ENCODE data around the gene TBX6. TPM values are rescaled to one million over a fixed set of nuclear protein-coding genes. Genes with fewer than 3 reads are reported as not detected.

TBX6 gene
- total RNA-seq, 2 donors from 2014 or later = 1.8 to 2.6 TPM

DNA sequence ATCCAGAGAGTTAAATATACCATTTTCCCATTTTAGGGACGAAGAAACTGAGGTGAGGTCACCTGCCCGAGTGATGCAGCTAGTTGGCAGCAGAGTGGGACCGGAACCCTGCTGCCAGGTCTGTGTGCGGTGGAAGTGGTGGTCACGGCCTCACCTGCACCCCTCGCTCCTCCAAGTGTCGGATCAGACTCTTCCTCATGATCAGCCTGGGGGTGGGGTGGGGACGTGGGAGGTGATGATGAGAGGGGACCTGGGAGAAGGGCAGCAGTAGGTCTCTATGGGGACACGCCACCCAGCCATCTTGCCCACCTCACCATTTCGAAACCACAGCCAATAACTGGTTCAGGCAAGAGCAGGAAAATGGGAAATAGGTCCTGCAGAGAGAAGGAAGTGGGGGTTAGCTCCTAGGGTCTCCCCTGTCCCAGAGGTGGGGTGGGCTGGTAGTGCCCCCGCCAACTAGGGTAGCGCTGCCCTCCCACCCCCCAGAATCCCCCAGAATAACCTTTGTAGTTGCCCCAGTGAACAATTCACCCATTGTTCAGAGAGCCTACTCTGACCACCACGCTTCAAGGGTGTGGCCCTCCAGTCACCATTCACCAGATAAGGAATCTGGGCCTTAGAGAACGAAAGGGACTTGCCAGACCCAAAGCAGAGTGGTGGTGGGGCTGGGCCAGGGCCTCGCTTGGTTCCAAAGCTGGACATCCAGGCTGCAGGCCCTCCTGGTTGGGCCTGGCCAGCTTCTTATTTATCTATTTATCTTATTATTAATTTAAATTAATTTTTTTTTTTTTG is 16.5 kb upstream of the TBX6 start:
- no peaks in the 10 kb centered on the region for H3K27me3 ChIP-seq
- DNase-seq (no peak), ATAC-seq (no peak)
- no peaks in the 10 kb centered on the region for H3K4me1 ChIP-seq
- H3K4me3 ChIP-seq = no peak overlapping the region
- WGBS, 2 donors = 91 to 97% methylated on average over 8 to 13 of the region's 15 CpGs
- TF ChIP-seq, protein P1, sequence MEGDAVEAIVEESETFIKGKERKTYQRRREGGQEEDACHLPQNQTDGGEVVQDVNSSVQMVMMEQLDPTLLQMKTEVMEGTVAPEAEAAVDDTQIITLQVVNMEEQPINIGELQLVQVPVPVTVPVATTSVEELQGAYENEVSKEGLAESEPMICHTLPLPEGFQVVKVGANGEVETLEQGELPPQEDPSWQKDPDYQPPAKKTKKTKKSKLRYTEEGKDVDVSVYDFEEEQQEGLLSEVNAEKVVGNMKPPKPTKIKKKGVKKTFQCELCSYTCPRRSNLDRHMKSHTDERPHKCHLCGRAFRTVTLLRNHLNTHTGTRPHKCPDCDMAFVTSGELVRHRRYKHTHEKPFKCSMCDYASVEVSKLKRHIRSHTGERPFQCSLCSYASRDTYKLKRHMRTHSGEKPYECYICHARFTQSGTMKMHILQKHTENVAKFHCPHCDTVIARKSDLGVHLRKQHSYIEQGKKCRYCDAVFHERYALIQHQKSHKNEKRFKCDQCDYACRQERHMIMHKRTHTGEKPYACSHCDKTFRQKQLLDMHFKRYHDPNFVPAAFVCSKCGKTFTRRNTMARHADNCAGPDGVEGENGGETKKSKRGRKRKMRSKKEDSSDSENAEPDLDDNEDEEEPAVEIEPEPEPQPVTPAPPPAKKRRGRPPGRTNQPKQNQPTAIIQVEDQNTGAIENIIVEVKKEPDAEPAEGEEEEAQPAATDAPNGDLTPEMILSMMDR (IDR thresholded peaks at IDR 0.05) = no peak
- TF ChIP-seq POLR2A (IDR thresholded peaks at IDR 0.05) = no peak
- H3K36me3 ChIP-seq (replicated peaks in 1 of 2; ENCODE audit: insufficient read depth in 1 of 2, low read depth in 2 of 2) = no peaks in the 10 kb centered on the region
- no peak overlapping the region for H3K27ac ChIP-seq
- no peaks in the 10 kb centered on the region for H3K9me3 ChIP-seq
- intact Hi-C loops (cut with DNase I) = no loop called here

DNA sequence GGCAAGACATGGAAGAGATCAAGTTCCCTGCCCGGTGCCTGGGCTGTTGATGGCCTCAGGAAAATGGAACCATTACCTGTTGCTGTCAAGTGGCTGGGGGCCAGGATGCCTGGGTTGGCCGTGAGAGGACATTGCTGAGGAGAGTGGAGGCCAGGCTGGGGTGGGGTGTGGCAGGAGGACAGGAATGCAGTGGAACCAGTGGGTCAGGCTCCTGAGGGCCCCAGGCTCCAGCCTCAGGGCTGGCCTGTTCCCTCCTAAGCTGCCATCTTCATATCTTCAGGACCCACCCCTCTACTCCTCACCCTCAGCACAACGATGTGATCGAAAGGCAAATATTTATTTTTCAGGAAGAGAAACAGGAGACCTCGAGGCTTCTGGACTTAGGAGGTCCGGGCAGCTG is 12.8 kb upstream of the TBX6 start:
- no peak overlapping the region for H3K4me3 ChIP-seq
- no peak overlapping the region for H3K27ac ChIP-seq
- intact Hi-C loops (cut with DNase I) = no loop called here
- H3K9me3 ChIP-seq = no peaks in the 10 kb centered on the region
- no peaks in the 10 kb centered on the region for H3K27me3 ChIP-seq
- TF ChIP-seq, protein P1 (IDR thresholded peaks at IDR 0.05) = no peak
- TF ChIP-seq POLR2A (IDR thresholded peaks at IDR 0.05) = no peak
- H3K4me1 ChIP-seq = no peaks in the 10 kb centered on the region
- H3K36me3 ChIP-seq (replicated peaks in 1 of 2; ENCODE audit: insufficient read depth in 1 of 2, low read depth in 2 of 2) = no peaks in the 10 kb centered on the region
- DNase-seq (no peak), ATAC-seq (no peak)
- WGBS, 2 donors = 52 to 58% methylated on average over 6 of the region's 6 CpGs

DNA sequence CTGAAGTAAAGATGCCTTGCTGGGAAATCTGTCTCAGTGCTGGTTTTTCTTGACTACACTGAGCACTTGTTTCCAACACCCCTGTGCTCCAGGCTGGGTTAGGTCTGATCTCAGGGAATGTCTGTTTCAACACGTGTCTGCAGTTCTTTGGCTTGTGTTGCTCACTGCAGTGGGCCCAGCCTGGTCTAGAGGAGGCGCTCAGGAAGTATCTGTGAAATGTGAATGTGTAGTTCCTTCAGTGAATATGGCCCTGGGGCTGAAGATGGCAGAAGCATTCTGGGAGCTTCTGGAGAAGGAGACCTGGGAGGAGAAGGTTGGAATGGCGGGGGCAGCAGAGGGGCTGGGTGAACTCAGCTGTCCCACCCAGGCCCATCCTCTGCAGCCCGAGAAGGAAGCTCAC is 12.4 kb upstream of the TBX6 start:
- intact Hi-C loops (cut with DNase I) = no loop called here
- Histone ChIP-seq H3K36me3 (replicated peaks in 1 of 2; ENCODE audit: insufficient read depth in 1 of 2, low read depth in 2 of 2) (no peaks in the 10 kb centered on the region), H3K27me3 (no peaks in the 10 kb centered on the region), H3K9me3 (no peaks in the 10 kb centered on the region), H3K4me1 (no peaks in the 10 kb centered on the region), H3K4me3 (no peak overlapping the region), H3K27ac (no peak overlapping the region)
- ATAC-seq (no peak), DNase-seq (no peak)
- WGBS, 2 donors = 80 to 83% methylated on average over 4 of the region's 4 CpGs
- TF ChIP-seq POLR2A (IDR thresholded peaks at IDR 0.05) = no peak
- TF ChIP-seq, protein P1 (IDR thresholded peaks at IDR 0.05) = no peak

DNA sequence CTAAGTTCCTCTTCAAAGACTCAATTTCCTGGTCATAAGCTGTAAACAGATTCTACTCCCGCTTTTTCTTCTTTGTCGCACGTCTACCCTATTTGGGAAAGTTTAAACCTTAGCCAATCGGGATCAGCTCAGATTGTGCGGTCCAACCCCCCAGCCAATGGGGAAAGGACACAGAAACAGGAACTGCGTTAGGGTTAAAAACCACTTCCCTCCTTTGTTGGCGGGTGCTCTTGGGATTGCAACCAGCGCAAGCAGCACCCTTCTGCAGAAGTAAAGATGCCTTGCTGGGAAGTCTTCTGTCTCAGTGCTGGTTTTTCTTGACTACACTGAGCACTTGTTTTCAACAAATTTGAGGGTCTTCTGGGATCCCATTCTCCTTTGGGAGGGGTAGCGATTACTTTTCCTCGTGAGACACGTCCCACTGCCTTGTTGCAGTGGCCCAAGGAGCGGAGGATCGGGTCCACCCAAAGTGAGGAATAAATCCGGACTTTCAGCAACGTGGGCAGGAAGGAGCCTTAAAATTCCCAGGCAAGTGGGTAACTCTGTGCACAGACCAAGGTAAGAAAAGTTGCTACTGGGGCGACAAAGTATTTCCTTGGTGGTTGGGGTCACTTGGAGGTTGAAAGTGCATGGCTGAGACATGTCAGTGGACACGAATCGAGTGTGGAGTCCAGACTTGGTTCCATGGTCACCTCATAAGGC is 5.3 kb upstream of the TBX6 start:
- DNase-seq (no peak), ATAC-seq (no peak)
- peak overlapping the region in 3 of 4 donors; percentile 90 to 93 (median 92) for H3K27ac ChIP-seq
- H3K27me3 ChIP-seq = no peaks in the 10 kb centered on the region
- H3K36me3 ChIP-seq (replicated peaks in 1 of 2; ENCODE audit: insufficient read depth in 1 of 2, low read depth in 2 of 2) = peaks cover 0 to 2% of the 10 kb centered on the region in 2 donors
- H3K4me3 ChIP-seq = no peak overlapping the region
- peaks cover 35% of the 10 kb centered on the region for H3K4me1 ChIP-seq
- WGBS, 2 donors = 92 to 95% methylated on average over 18 of the region's 18 CpGs
- no peaks in the 10 kb centered on the region for H3K9me3 ChIP-seq
- intact Hi-C loops (cut with DNase I) = no loop called here
- no peak for TF ChIP-seq POLR2A (IDR thresholded peaks at IDR 0.05)
- TF ChIP-seq, protein P1 (IDR thresholded peaks at IDR 0.05) = no peak

All from body of pancreas (tissue), 4 donors.